Measurements from ENCODE around the gene ACIN1.

ACIN1 gene

DNA sequence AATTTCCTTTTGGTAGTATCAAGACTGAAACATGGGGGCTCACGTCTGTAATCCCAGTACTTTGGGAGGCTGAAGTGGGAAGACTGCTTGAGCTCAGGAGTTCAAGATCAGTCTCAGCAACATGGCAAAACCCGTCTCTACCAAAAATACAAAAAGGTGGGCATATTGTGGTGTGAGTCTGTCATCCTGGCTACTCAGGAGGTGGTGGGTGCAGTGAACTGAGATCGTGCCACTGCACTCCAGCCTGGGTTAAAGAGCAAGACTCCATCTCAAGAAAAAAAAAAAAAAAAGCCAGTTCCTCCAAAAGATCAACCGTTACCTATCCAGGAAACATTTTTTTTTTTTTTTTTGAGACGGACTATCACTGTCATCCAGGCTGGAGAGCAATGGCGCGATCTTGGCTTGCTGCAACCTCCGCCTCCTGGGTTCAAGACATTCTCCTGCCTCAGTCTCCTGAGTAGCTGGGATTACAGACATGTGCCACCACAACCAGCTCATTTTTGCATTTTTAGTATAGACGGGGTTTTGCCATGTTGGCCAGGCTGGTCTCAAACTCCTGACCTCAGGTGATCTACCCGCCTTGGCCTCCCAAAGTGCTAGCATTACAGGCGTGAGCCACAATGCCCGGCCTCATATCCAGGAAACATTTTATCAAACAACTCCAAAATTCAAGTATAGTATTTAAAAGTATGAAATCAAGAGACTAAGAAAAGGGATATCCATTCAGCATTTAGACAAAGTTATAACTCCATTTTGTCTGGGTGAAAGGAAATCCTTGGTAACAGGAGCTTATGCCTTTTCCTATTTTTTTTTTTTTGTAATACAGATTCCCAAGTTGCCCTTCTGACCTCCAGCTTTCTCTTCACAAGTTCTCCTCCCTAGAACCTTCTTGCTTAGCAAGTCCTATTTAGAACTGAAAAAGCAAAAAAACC lies 3.4 kb downstream of the ACIN1 start:
- no peak overlapping the region for H3K4me3 ChIP-seq (ENCODE audit: low read length)
- no peak for TF ChIP-seq ZNF274 (IDR thresholded peaks at IDR 0.05; ENCODE audit: low read depth, low read length)

DNA sequence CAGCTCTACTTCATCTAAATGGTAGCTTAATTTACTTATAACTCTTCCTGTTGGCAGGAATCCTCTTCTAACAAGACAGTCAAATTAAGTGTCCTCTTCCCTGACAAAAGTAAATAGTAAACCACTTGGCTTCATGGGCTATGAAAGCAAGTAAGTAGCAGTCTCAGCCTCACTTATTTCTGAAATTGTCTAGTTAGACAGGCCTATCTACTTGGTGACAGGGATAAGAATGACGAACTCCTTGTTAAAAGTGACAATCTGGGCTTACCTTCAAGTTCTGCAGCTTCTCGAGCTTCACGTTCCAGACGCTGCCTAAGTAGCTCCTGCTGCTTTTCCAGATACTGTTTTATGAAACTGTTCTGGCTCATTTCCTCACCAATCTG lies 4.7 kb downstream of the ACIN1 start:
- H3K4me3 ChIP-seq (ENCODE audit: low read length) = no peak overlapping the region
- TF ChIP-seq ZNF274 (IDR thresholded peaks at IDR 0.05; ENCODE audit: low read depth, low read length) = no peak

DNA sequence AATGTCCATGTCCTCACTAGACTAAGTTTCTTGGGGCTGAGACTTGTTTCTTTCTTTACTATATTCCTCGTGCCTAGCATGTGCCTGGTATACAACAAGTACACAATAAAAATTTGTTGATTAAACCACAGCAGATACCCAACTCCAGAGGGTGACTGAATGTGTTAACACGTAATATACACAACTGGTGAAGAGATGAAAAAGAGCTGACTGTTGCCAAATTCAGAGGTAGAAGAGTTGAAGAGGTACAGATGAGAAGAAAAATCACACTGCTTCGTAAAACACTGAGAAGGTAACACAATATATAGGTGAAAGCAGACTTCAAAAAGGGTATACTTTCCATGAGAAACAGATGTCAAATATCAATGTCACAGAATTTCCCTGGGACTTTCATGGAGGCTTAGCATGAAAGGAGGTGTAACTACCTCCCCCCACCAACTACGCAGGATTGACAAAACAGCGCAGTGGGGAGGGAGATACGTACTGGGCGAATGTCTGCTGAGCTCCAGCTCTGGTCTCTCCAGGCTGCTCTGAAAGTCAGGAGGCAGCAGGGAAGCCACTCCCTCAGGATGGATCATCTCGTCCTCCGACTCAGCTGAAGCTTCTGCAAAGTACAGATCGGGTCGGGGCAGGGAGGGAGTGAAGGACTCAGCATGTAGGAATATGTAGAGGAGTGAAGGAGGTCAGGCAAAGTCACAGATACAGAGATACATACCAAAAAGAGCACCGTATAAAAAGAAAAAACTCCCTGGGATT lies 5.3 kb downstream of the ACIN1 start:
- H3K4me3 ChIP-seq (ENCODE audit: low read length) = no peak overlapping the region
- TF ChIP-seq ZNF274 (IDR thresholded peaks at IDR 0.05; ENCODE audit: low read depth, low read length) = no peak

DNA sequence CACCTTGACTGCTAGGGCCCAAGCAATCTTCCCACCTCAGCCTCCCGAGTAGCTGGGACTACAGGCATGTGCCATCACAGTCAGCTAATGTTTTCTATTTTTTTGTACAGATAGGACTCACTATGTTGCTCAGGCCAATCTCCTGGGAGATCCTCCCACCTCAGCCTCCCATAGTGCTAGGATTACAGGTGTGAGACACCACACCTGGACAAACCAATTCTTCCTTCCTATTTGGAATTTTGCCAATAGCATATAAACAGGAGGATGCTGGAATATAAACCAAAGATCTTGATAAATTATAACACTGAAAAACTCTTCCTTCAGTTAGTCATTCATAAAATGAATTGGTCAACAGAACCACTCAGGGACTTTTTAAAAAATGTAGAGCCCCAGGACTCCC lies 8.4 kb downstream of the ACIN1 start:
- TF ChIP-seq ZNF274 (IDR thresholded peaks at IDR 0.05; ENCODE audit: low read depth, low read length) = no peak
- H3K4me3 ChIP-seq (ENCODE audit: low read length) = no peak overlapping the region

DNA sequence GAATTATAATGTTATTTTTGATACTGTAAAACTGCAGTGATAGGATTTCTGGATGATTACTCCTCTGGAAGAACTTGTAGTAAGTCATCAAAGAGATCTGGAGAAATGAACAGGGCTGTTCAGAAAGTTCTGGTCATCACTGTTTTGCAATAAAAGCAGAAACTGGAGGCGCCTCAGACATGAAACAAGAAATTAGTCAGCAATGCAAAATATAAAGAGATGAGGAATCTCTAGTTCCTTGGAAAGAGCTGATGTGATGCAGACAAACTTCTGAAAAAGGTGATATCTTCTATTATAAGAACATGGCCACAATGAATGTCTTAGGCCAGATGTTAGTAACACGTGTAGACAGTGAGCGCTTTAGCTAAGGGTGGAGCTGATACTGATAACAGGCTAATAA lies 9.5 kb downstream of the ACIN1 start:
- no peak for TF ChIP-seq ZNF274 (IDR thresholded peaks at IDR 0.05; ENCODE audit: low read depth, low read length)
- no peak overlapping the region for H3K4me3 ChIP-seq (ENCODE audit: low read length)

DNA sequence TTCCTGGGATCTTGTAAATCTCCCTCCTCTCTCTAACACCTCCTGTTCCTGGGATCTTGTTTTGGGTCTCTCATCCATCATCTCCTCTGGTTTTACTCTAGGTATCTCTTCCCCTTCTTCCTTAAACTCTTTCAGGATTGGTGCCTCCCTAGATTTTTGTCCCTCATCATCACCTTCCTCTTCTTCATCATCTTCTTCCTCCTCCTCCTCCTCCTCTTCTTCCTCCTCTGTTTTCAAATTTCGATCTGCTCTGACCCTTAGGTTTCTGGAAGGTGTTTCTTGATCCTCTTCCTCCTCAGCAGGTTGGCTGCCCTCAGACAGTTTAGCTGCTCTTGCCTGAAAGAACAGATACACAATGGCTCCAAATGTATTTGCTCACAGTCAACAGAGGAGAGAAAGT lies 14.5 kb downstream of the ACIN1 start:
- no peak overlapping the region for H3K4me3 ChIP-seq (ENCODE audit: low read length)
- no peak for TF ChIP-seq ZNF274 (IDR thresholded peaks at IDR 0.05; ENCODE audit: low read depth, low read length)

DNA sequence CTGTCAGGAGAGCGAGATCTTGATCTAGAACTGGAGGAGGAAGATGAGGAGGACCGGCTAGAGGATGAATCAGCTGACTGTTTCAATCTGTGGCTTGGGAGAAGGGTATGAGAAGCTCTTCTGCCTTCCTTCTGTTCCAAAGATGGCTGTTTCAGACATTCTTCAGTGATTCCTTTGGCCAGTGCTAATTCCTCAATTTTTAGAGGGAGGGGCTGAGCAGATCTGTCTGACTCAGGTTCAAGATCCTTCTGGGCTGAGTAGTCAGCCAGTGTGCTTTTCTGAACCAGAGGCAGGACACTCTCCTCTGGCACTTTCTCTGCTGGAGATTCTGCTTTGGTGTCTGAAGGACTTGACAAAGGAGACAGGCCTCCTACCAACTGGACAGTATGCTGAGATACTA lies 15.2 kb downstream of the ACIN1 start:
- no peak for TF ChIP-seq ZNF274 (IDR thresholded peaks at IDR 0.05; ENCODE audit: low read depth, low read length)
- H3K4me3 ChIP-seq (ENCODE audit: low read length) = no peak overlapping the region

DNA sequence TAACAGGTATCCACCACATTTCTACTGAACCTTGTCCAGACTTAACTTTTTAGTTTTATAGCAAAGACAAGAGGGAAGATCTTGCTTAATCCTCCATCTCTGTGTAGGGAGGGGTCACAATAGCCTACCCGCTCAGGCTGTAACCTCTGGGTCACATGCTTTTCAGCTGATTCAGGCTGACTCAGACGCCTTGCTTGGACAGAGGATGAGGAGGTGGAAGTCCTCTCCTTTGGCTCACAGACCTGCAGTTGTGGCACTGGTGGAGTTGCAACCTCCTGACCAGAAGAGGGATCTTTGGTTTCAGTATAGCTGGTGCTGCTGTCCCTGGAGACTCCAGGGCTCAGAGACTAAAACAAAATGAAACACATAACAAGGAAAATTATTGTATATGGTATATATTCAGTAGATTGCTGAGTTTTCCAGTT lies 16.2 kb downstream of the ACIN1 start:
- H3K4me3 ChIP-seq (ENCODE audit: low read length) = no peak overlapping the region
- TF ChIP-seq ZNF274 (IDR thresholded peaks at IDR 0.05; ENCODE audit: low read depth, low read length) = no peak

DNA sequence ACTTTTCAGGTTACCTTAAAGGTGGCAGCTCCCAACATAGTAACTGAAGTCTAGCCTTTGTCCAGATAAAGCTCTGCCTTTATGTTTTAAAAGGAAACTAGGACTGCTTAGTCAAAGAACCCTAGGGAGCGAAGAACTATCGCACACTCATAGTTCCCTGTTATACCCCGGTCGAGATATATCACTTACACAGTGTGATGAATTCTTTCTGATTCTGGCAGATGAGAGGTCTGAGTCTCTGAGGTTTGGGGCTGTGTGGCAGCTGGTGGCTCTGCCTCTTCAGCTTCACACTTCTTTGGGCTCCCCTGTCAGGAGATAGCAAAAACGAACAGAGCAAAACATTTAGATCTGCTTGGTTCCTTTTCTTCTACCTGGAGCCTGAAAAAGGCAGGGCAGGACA lies 17.0 kb downstream of the ACIN1 start:
- no peak overlapping the region for H3K4me3 ChIP-seq (ENCODE audit: low read length)
- no peak for TF ChIP-seq ZNF274 (IDR thresholded peaks at IDR 0.05; ENCODE audit: low read depth, low read length)

DNA sequence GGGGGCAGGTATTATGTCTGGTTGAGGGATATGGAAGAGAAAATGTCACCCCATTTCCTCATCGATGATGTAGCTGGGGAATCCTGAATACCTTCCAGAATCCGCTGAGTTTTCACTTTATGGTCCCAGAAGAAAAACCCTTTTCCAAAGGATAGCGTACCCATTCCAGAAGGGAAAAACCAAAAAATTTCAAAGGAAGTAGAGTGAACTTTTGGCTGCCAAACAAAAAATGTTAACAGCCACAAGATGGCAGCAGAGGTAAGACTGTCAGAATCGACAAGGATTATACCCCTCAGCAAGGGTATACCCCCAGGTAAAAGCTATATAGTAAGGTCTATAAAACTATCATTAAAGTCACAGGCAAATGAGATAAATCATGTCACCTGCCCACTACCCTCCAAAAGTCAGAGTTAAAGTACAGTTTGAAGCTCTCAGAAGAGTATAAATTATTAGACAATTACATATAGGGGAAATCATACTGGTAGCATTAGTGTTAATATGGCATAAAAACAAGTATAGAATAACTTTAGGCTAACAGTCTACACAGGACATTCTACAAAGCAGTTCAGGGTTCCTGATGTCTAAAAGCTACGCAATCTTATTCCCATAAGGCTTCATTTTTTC lies 18.0 kb downstream of the ACIN1 start:
- H3K4me3 ChIP-seq (ENCODE audit: low read length) = no peak overlapping the region
- no peak for TF ChIP-seq ZNF274 (IDR thresholded peaks at IDR 0.05; ENCODE audit: low read depth, low read length)

DNA sequence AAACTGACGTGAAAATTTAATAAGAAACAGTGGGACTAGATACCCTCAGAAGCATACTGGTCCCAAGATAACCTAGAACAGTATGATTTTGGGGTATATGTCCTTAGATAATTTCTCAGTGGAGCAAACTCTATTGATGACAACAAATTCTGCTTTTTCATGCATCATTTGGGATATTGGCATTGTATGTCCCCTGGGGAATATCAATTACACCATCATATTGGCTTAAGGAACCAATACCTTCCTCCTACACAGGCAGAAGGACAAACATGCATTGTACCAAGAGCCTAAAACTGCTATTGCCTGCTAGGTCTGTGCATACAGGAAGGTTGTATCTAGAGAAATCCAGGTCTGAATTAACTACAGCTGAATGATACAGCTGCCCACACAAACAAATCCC lies 20.0 kb downstream of the ACIN1 start:
- no peak overlapping the region for H3K4me3 ChIP-seq (ENCODE audit: low read length)
- no peak for TF ChIP-seq ZNF274 (IDR thresholded peaks at IDR 0.05; ENCODE audit: low read depth, low read length)

DNA sequence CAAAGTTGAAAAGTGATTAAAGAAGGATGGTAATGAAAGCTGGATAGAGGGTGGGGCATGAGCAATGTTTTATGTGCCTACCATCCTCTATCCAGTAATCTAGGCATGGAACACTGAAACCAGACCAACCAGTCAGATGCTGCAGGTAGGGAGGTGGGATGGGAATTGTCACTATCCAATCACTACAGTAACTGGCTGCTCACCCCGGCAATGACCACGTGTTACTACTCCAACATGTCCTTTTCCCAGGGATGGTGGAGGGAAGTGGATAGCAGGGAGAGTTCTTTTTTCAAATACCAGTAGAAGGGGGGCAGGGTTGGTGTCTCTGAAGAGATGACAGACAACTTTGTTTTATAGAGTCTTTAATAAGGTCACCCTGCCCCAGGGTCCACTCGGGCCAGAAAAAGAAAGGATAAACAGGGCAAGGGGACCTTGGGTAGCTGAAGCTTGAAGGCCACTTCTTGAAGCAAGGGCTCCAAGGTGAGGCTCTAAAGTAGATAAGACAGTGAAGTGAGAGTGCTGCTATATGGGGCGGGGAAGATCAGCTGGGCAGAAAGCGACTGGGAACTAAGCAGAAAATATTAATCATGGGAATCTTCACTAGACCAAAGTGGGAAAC lies 22.9 kb downstream of the ACIN1 start:
- TF ChIP-seq ZNF274 (IDR thresholded peaks at IDR 0.05; ENCODE audit: low read depth, low read length) = no peak
- no peak overlapping the region; the same call in 1 of the 2 replicates for H3K4me3 ChIP-seq (ENCODE audit: low read length)

DNA sequence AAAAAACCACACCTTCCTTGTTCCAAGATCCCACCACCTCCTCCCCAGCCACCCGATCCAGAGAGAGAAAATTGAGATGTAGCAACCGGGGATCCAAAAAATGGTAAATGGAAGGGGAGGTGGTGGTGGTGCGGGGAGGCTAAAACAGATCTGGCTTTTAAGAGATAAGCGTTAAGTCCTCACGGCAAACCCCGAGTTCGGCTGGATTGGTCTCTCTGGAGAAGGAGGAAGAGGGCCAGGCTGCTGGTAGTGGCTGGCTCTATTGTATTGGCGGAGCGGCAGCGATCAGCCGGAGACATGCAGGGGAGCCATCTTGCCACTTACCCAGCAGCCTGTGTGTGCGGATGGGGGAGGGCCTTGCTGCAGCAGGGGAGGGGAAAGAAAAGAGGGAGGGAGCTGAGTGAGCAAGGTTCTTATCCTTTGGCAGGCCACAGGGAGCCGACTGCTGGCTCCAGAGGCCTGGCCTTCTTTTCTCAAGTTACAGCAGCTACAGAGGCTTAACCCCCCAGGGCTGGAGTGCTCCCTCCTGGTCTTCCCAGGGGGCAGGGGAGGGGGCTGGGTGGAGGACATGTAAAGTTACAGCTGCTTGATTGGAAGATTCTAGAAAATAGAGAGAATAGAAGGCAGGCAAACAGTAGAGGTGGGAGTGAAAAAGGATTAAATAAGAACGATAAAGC lies 23.6 kb downstream of the ACIN1 start:
- H3K4me3 ChIP-seq (ENCODE audit: low read length) = peak overlapping the region; percentile 87
- no peak for TF ChIP-seq ZNF274 (IDR thresholded peaks at IDR 0.05; ENCODE audit: low read depth, low read length)

Data from GM08714 (cell line).